HG02642 (cell line): ENCODE results near the gene CDK11A.
"Not testable (repeated sequence)": the region's sequence is repeated elsewhere in the genome, so short reads cannot be mapped to it uniquely, and the experiment has no call there.

Source experiments
- ATAC-seq: cut with Tn5 transposase; IDR thresholded peaks from one replicate; pipeline ENCODE4 v1.9.1; 2021; ENCODE audit warnings: mild to moderate bottlenecking; ENCODE audit not compliant: unreplicated experiment, poor library complexity

CDK11A gene

GRCh38 chr1:1665815-1666251 lies 58.3 kb downstream of the CDK11A start:
- no peak for ATAC-seq

DNA sequence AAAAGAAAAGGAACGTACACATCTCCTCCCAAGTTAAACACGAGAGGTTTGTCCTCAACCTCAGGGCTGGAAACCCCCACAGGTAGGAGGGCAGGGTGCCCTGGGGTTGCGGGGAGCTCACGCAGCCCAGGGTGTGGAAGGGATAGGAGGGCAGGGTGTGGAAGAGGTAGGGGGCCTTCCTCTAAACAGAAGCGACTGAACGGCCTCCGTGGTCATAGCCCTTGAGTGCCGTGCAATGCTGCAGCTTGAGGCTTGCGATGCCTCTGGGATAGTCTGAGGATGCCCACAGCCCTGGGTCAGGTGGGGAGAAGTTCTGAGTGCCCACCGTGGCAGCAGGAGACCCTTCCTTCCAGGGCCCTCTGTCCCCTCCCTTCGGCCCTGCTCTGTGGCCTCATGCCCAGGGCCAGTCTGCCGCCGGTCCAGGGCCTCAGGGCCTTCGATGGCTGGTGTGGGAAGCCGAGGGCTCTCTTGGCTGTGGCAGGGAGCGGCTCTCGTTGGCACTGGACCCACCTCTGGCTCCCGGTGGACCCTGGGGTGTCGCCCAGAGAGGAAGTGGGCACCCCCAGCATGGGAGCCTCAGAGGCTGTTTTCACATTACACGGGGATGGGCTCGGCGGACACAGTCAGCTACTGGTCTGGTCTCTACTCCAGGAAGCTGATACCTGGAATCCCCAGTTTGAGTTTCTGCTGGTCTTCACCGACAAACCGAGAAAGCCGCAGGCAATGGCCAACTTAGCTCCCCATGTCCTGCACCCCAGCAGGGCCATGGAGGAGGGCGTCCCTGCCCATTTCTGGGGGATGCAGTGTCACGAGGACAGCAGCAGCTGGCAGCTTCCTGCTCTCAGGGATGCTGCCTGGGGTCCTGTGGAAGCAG lies 59.0 kb downstream of the CDK11A start:
- ATAC-seq: no peak

DNA sequence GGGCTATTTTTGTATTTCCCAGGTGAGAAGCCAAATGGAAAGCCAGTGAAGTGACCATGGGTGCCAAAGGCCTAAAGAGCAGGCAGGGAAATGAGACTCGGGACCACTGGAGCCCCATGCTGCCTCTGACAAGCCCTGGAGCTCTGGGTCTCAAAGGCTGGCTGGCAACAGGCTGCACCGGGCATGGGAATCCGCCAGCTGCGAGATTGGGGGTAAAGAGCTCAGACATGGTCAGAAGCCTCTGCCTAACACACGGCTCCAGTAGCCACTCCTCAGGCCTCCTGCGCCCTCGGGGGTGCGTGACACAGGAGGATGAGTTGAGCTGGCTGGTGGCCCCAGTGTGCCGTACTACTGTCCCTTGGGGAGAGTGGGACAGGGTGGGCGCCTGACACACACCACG lies 59.8 kb downstream of the CDK11A start:
- ATAC-seq: not testable (repeated sequence)

GRCh38 chr1:1662830-1663560 lies 61.2 kb downstream of the CDK11A start:
- ATAC-seq: not testable (repeated sequence)

DNA sequence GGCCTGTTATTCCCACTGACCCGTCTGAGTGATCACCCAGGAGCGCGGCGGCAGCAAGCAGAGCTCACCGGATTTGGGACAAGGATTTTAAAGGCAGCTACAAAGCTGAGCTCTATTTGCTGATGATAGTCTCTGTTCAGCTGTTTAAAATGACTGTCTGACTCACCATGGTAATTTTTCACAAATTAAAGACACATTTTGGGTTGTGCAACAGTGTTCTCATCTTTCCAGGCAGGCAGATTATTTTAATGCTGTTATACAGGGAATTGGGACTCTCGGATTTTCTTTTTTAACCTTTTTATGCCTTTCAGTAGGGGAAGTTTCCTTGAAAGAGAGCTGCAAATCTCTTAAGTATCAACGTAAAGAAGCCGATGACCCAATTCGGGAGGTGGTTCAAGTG lies 61.8 kb downstream of the CDK11A start:
- not testable (repeated sequence) for ATAC-seq

DNA sequence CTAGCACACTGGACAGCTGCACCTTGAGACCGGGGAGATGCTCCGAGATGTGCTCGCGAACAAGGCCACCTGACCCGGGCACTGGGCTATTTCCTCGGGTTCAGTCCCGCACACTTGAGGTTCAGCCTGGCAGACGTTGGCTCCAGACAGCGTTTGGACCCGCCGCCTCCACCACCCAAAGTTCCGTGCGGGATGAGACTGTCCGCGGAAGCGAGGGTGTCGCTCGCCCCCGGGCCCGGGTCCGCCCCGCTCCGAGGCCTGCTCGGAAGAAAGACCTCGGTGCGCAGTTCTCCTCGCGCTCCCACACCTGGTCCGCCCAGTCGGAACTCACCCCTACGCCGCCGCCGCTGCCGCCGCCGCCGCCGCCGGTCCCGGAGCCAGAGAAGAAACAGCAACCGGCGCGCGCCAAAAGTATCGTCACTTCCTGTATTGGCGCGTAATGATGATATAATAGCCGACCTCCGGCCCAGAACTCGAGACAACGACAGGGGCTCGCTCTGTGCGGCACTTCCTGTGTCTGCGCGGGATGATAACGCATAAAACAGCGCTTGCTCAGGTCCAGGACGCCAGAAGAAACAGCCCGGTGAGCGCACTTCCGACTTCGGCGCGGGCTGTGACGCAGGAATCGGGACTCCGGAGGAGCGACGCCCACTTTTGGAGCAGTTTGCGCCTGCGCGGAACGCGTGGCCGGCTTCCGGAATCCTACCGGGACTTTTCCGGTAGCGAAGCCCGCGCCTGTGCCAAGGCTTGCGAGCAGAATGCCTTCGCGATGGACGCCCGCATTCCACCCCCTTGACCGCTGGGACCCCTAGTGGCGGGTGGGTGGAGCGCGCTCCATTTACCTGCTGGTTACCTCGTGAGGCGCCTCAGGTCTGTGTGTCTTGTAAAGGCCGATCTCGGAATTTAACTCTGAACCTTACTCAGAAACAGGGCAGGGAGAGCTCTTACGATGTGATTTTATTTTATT lies 65.3 kb downstream of the CDK11A start, which contains the start of gene CDK11B:
Gene CDK11B (minus strand): TSS at position 422 of the 967 bp plus-strand sequence. CDS start 1,519 bp downstream, outside the sequence.
- ATAC-seq: peak; percentile 86
